GM12875 (cell line): ENCODE results near the gene CST6.

Source experiments
- H3K4me3 ChIP-seq: one replicate; pipeline ENCODE4 v1.5.1; 2011; ENCODE audit warnings: low read depth, low read length, control low read depth
- TF ChIP-seq, protein P1 (sequence below): IDR thresholded peaks from 2 replicates; pipeline ENCODE4 v1.5.1; 2011; ENCODE audit warnings: low read depth, mild to moderate bottlenecking, control low read depth, inconsistent platforms, low read length, moderate library complexity, borderline replicate concordance; ENCODE audit not compliant: insufficient read depth

CST6 gene

DNA sequence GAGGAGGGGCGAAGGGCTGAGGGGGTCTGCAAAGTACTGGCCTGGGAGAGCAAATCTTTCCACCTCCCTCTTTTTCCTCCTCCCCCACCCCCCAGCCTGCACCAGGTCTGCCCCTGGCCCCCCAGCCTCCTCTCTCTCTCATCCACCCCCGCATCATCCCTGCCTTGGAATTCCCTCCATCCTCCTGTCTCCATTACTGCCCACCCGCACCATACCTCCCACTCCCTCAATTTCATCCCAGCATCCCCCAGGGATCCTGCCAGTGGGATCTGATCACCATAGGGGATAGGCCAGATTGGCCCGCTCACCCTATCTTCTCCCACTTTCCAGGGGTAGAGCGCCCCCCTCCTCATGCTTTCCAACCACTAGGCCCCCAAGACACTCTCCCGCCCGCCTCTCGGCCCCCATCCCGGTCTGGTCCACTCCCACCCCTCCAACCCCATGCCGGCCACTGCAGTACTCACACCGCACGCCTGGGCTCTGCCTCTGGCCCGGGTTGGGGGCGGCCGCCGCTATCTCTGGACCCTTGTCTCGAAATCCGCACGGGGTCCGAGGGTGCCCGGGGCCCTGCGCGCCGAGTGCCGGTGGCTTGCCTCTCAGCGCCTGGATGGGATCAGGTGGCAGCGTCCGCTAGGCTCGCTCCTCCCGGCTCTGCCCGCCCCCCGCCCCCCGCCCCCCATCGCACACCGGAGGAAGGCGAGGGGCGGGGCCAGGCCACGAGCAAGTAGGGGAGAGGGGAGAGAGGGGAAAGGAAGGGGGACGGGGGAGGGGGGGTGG is 36.9 kb downstream of the CST6 start, which contains the start of gene GAL3ST3:
GAL3ST3 (minus strand) TSS at position 615 of the 777 bp plus-strand sequence. CDS start 3,746 bp downstream, outside the sequence.
- TF ChIP-seq, protein P1, sequence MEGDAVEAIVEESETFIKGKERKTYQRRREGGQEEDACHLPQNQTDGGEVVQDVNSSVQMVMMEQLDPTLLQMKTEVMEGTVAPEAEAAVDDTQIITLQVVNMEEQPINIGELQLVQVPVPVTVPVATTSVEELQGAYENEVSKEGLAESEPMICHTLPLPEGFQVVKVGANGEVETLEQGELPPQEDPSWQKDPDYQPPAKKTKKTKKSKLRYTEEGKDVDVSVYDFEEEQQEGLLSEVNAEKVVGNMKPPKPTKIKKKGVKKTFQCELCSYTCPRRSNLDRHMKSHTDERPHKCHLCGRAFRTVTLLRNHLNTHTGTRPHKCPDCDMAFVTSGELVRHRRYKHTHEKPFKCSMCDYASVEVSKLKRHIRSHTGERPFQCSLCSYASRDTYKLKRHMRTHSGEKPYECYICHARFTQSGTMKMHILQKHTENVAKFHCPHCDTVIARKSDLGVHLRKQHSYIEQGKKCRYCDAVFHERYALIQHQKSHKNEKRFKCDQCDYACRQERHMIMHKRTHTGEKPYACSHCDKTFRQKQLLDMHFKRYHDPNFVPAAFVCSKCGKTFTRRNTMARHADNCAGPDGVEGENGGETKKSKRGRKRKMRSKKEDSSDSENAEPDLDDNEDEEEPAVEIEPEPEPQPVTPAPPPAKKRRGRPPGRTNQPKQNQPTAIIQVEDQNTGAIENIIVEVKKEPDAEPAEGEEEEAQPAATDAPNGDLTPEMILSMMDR: no peak
- no peak within 1 kb of the TSS for H3K4me3 ChIP-seq

DNA sequence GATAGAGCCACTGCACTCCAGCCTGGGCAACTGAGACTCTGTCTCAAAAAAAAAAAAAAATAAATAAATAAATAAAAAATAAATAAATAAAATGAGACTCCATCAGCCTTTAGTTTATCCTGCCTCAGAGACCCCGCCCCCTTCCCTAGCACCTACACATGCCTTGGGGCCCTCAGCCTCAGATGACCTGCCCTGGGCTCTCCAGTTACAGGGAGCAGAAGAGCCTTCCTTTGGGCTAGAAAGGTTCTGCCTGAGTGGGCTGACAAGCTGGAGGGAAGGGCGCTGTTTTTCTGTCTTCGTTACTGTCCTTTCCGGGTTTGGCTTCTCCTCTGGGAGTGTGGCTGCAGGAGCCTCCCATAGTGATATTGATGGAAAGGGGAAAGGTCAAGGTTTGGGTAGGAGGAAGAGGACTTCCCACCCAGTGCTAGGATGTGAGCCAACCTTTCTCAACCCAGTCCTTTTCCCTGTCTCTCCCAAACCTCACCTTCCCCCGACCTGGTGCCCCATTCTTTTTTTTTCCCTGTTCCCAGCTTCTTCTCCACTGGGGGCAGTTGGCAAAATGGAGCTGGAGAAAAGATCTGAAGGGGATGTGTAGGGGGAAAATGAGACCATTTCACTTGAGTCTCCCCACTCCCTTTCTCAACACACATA is 38.9 kb downstream of the CST6 start:
- H3K4me3 ChIP-seq: no peak overlapping the region
- TF ChIP-seq, protein P1: no peak

DNA sequence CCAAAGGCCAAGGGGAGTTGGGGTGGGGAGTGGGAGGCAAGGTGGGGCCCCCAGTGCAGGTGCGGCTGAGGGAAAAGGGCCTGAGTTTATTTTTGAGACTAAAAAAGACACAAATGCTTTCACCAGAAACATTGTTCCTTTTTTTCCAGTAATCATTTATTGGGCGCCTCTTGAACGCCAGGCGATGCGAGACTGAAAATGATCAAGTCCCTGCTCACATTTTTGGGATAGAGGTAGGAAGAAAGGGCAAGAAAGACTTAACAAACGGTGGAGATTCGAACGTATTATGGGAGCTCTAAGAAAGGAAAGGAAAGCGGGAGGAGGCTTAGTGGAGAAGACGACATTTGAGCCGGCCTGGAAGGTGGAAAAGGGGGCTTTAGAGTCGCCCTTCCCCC is 39.6 kb downstream of the CST6 start:
- TF ChIP-seq, protein P1: no peak
- peak overlapping the region; percentile 63 for H3K4me3 ChIP-seq

DNA sequence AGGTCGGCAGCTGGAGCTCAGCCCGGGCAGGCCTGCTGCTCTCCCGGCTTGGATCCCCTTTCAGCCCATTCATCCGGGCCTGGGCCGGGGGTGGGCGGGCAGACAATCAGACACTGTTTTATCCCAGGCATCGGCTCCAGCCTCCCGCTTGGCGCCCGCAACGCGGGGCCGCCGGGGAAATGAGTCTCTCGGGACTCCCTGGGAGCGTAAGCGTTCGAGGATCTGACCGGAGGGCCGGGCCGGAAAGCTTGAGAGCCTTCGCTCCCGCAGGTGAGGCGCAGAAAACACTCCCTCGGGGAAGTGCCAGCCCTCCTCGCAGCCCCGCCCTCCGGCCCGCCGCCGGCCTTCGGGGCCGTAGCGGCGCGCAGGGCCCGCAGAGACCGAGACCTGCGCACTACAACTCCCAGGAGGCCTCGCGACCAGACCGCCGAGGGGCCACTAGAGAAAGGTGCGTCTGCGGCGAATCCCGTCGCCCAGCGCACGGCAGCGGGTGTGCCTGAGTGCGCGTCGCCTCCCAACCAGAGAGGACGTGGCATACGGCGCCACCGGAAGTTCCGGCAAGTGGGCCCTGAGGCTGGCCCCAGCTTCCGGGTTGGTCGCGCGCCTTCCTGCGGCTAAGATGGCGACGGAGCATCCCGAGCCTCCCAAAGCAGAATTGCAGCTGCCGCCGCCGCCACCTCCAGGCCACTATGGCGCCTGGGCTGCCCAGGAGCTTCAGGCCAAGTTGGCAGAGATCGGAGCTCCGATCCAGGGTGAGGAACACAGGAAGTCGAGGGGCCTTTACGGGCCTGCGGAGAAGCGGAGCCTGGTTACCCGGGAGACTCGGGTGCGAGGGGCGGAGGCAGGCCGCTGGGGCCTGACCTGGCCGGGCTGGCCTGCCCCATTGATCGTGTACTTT is 40.2 kb downstream of the CST6 start, which contains the start of gene SF3B2:
SF3B2 (plus strand) TSS at position 599 of the 898 bp plus-strand sequence; CDS start at position 620, 21 bp downstream.
- TF ChIP-seq, protein P1: no peak

DNA sequence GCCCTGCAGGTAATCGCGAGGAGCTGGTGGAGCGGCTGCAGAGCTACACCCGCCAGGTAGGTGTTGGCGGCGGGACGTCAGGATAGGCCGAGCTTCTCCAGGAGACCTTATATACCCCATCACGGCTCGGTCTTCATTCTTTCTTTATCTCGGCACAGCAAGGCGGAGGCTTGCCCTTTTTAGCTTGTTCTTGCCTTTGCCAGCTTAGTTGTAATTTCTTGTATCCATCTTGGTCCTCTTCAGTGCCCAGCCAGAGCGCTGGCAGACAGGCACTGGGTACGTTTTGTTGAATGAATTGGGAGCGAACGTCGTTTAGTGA is 40.8 kb downstream of the CST6 start:
- peak overlapping the region; percentile 96 for H3K4me3 ChIP-seq
- TF ChIP-seq, protein P1: no peak

More for the DNA sequence above, 40.2 kb downstream of the CST6 start, which contains the start of gene SF3B2:
- peak within 1 kb of the TSS; percentile 96 for H3K4me3 ChIP-seq

DNA sequence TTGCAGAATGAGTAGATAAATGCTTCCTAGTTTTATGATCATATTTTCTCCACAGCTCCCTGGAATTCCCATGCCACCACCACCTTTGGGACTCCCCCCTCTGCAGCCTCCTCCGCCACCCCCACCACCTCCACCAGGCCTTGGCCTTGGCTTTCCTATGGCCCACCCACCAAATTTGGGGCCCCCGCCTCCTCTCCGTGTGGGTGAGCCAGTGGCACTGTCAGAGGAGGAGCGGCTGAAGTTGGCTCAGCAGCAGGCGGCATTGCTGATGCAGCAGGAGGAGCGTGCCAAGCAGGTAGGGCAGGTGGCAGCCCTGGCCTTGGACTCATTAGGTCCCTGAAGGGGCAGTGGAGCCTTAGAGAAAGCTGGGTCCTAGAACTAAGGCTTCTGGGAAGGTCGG is 43.2 kb downstream of the CST6 start:
- TF ChIP-seq, protein P1: no peak
- no peak overlapping the region for H3K4me3 ChIP-seq
